Stimulated activated CD4-positive, alpha-beta T cell treated with anti-CD3 and anti-CD28 coated beads, Interleukin-2, amount 100 ng/mL, for 24 hours (primary cell): ENCODE measurements around the gene PAX8.

Experiments used
- DNase-seq, 2 donors: peaks; one replicate each; pipeline ENCODE4 v3.0.0-alpha.2; 2020

Gene PAX8

GRCh38 chr2:113234721-113235346 is 43.9 kb downstream of the PAX8 start:
- no peak for DNase-seq

DNA sequence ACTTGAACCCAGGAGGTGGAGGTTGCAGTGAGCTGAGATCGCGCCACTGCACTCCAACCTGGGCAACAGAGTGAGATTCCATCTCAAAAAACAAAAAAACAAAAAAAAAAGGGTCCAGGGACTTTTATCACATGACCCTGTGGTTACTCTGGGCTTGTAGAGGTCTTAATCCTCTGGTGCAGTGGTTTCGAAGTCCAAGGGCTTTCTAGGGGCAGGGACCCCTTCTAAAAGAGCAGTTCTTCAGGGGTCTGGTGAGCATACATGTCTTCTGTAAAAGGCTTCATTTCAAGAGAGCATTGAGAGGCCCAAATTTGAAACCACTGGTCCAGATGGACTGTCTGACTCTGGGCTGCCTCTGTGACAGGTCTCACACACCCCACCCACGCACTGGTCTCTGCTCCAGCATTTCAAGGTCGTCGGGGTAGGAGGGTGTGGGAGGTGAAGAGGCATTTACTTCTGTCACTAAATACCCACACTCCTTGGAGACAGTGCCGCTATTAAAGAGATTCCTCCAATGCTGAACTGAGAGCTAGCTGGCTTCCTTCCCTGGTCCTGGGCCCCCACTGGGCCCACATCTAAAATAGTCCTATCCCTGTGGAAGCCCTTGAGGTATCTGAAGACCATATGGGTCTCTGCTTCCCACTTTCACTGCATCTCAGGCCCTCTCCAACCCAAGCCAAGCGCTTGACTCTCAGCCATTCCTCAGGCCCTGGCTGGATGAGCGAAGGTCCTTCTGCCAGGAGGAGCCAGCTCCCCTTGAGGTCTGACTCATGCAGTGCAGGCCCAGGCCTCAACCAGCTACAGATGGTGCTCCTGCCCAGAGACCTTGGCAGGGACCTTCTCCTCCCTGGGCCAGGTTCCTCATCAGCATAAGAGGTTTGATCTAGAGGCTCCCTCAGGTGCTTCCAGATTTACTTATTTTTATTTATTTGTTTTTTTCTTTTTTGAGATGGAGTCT is 44.8 kb downstream of the PAX8 start:
- DNase-seq: no peak

GRCh38 chr2:113232740-113233139 is 46.0 kb downstream of the PAX8 start:
- DNase-seq: no peak

GRCh38 chr2:113232123-113232522 is 46.6 kb downstream of the PAX8 start:
- no peak for DNase-seq

- DNase-seq: no peak
Measured at GRCh38 chr2:113231064-113231463, 47.7 kb downstream of the PAX8 start.

DNA sequence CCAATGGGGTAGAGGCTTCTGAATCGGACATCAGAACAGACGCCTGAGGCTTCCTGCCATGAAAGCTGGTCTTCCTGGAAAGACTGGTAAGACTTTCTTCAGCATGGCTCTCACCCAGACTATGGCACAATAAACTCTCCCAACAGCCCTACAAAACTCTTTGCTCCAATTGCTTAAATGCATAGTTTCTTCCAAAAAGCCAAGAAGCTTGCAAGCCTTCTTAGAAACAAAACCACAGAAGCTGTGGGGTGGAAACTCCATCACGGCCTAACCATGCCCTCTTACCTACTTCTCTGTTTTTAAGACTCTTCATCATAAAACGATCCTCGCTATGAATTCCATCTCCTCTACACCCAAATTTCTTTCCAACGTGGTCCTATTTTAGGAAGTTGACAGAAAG is 48.2 kb downstream of the PAX8 start:
- no peak for DNase-seq

GRCh38 chr2:113229795-113230194 is 48.9 kb downstream of the PAX8 start:
- DNase-seq: no peak

GRCh38 chr2:113228991-113229716 is 49.6 kb downstream of the PAX8 start:
- DNase-seq: no peak

DNA sequence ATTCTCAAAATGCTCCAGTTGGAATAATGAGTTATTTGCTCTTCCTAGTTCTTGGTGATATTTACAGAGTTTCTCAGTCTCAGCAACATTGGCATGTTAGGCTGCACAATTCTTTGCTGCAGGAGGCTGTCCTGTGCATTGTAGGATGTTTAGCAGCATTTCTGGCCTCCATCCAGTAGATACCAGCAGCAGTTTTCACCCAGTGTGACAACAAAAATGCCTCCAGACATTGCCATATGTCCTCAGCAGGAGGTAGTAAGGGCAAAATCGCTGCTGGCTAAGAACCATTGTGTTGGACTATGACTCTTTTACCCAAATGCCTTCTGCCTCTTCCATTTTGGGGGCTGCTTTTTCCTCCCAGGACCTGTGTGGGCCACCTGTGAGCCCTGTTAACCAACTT is 50.4 kb downstream of the PAX8 start:
- no peak for DNase-seq

GRCh38 chr2:113227698-113228097 is 51.0 kb downstream of the PAX8 start:
- no peak for DNase-seq

DNA sequence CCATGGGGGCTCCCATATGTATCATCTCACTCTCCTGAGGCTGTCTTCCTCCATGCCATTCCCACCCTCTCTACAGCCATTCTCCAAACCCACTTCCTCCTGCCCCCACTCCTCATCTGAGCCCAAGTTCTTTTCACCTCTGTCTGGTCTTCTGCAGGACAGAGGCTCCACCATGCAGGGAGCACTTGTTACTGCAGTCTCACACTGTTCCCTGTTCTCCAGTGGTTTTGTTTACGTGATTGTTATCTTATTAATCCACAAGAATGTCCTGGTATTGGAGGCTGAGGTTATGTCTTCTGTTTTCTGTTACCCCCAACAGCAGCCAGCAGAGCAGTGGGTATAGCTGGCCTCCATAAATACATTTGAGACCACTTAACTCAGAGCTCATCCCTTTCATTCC is 51.4 kb downstream of the PAX8 start:
- DNase-seq: no peak

GRCh38 chr2:113226462-113226861 is 52.3 kb downstream of the PAX8 start:
- DNase-seq: no peak

DNA sequence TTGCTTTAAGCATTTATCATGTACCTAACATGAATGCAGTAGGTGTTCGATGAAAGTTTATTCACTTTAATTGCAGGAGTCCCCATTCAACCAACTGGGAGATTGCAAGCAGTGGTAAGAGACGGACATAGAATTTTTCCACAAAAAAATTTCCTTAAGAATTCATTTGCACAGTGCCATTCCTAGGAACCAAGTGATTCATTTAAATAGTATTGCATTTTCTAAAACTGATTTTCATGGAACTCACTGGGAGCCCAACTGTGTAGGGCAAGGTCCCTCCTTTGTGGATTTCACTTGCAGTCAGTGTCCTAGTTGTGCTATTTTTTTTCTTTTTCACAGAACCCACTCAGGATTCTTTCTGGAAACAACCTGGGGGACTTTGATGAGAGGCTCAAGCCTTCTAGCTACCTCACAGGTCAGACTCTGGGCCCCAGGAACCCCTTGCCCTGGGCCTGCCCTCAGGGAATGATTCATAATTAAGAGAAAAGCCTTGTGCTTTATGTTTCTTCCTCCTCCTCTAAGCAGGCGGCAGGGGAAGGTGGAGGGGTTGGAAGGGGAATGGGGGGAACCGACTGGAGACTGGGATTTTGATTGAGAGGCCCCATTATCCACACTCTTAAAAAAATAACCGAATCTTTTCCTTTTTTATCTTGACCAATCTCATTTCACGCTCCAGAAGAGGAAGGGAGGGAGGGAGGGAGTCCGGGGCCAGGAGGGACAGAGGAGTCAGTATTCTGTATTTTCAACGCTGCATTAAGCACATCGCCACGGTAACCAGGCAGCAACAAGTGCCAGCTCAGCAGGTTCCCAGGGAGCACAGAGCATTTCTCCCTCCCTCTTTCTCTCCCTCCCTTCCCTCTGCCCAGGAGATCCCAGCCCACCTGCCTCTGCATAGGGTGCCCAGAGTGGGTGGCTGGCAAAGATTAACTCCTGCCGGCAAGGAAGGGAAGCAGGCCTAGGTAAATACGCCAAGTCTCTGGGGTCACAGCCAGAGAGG is 53.2 kb downstream of the PAX8 start:
- DNase-seq: no peak

GRCh38 chr2:113224647-113225236 is 54.0 kb downstream of the PAX8 start:
- no peak for DNase-seq

GRCh38 chr2:113223813-113224212 is 54.9 kb downstream of the PAX8 start:
- DNase-seq: no peak

- no peak for DNase-seq
Measured at GRCh38 chr2:113221846-113222245, 56.9 kb downstream of the PAX8 start.

GRCh38 chr2:113220970-113221708 is 57.6 kb downstream of the PAX8 start:
- no peak for DNase-seq

- no peak for DNase-seq
Measured at GRCh38 chr2:113219889-113220641, 58.7 kb downstream of the PAX8 start.

- DNase-seq: no peak
Measured at GRCh38 chr2:113219525-113219888, 59.2 kb downstream of the PAX8 start.

DNA sequence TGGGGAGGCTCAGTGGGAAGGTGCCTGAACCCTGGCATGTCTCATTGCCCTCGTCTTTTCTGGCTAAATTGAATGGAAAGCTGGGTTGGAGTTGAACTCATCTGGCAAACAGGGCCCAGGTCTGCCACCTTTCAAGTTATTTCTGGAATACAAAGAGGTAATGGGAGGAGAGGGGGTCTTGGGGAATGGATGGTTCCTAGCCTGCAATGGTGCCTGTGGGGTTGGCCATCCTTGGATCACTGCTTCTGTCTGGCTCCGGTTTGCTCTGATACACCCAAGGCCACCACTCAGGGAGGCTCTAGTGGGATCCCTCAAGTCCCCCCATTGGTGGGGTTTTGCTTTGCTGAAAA is 59.7 kb downstream of the PAX8 start:
- no peak for DNase-seq
